Small intestine (tissue), 7 donors: ENCODE measurements around the gene RBM4B. TPM values are rescaled to one million over a fixed set of nuclear protein-coding genes. Genes with fewer than 3 reads are reported as not detected.

Experiments used
- DNase-seq, 2 donors: peaks; one replicate each; pipeline versions ENCODE4 v3.0.0 to v3.0.0-alpha.2; 2013
- FAIRE-seq: peaks from 2 replicates; lab custom pipeline; 2012; peaks lifted over from hg19 to GRCh38; lab: Jason Lieb, UNC
- H3K27ac ChIP-seq, 3 donors: one replicate each; pipeline ENCODE4 v1.5.1; 2013; ENCODE audit warnings: low read length in 2 of 3, mild to moderate bottlenecking in 2 of 3, control low read depth in 1 of 3, inconsistent platforms in 1 of 3, low read depth in 1 of 3, moderate library complexity in 1 of 3
- H3K27me3 ChIP-seq, 3 donors: one replicate each; pipeline ENCODE4 v1.6.1; 2013; ENCODE audit warnings: low read length in 3 of 3, inconsistent platforms in 1 of 3; ENCODE audit not compliant: control insufficient read depth in 3 of 3, insufficient read depth in 3 of 3
- H3K36me3 ChIP-seq, 3 donors: one replicate each; pipeline ENCODE4 v1.6.1; 2013; ENCODE audit warnings: low read length in 3 of 3, inconsistent platforms in 1 of 3, low read depth in 1 of 3, mild to moderate bottlenecking in 1 of 3, moderate library complexity in 1 of 3; ENCODE audit not compliant: control insufficient read depth in 3 of 3, insufficient read depth in 2 of 3
- H3K4me1 ChIP-seq, 3 donors: one replicate each; pipeline ENCODE4 v1.6.1; 2013; ENCODE audit warnings: low read length in 2 of 3, inconsistent platforms in 1 of 3, low read depth in 1 of 3, mild to moderate bottlenecking in 1 of 3, moderate library complexity in 1 of 3; ENCODE audit not compliant: control insufficient read depth in 3 of 3, insufficient read depth in 2 of 3
- H3K4me3 ChIP-seq, 3 donors: one replicate each; pipeline ENCODE4 v1.5.1; 2013; ENCODE audit warnings: low read length in 3 of 3, control low read depth in 1 of 3, inconsistent platforms in 1 of 3, low read depth in 1 of 3, mild to moderate bottlenecking in 1 of 3, moderate library complexity in 1 of 3
- H3K9me3 ChIP-seq, 2 donors: one replicate each; pipeline ENCODE4 v1.6.1; 2013; ENCODE audit warnings: low read depth in 1 of 2, low read length in 1 of 2; ENCODE audit not compliant: control insufficient read depth in 2 of 2, insufficient read depth in 1 of 2
- WGBS, 3 donors: extraction: QIAGEN DNeasy Blood & Tissue Kit; methylation state at CpG; one replicate each; pipeline ENCODE4 v1.1.7; 2013; 5-methylcytosine and 5-hydroxymethylcytosine counted together
- polyA plus RNA-seq, 4 donors: library from polyadenylated mRNA; stranded (reverse) in 3 of 4; unstranded in 1 of 4; fragments of 200-250 nt in 3 of 4; fragments of 120-200 nt in 1 of 4; gene quantifications; one replicate each; pipeline versions ENCODE4 v1.2.1 to v1.2.3, GENCODE V29; 2013
- donor health status: healthy with polysubstance abuse.
- donor health status: control.
- donor health status: control.
- donor health status: Bipolar disorder and iron deficiency.
- donor health status: healthy.

The RBM4B gene
- polyA plus RNA-seq, 4 donors, result 7.0 to 35.9 (median 11.3) TPM

DNA sequence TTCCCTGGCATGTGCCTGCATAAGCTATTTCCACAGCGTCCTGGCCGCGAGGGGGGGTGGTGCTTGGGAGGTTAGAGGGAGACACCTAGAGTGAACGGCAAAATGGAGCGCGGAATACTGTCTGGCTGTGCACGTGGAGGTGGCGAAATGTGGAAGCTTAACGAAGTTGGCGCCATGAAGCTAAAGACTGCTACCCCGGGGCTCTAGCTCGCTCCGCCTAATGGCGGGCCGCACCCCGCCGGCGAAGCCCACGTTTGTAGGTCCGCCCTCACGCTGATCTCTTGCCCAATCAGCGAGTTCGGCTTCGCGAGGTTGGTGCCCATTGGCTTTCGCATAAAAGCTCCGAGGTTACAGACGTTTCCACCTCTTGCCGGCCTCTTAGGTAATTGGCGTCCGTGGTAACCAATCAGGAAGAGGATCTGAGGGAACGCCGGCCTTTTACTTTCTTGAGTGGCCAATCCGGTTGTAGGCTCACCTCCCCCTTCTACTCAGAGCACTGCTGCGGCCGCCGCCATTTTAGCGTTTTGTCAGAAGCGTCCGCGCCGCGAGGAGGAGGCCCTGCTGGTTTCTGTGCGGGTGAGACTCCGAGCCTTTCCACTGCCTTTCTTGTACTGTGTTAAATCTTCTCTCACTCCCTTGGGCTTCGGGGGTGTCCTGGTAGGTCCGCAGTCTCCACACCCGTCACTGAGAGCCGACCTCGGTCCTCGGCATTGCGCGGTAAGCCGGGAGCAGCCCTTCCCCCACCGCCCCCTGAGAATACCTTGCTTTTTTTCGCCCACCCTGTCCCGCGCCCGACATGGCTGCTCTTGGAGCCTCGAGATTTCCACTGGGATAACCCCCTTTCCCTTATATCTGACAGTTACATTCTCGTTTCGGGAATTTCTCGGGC lies 39.3 kb downstream of the RBM4B start, which contains the start of gene RBM4:
TSS of gene RBM4 (plus strand) at position 527 of the 889 bp plus-strand sequence. CDS start 1,009 bp downstream, outside the sequence.
- Histone ChIP-seq H3K27me3 (no peaks in the 10 kb centered on the region), H3K9me3 (no peaks in the 10 kb centered on the region), H3K4me3 (peak within 1 kb of the TSS; percentile 79 to 82 (median 81)), H3K4me1 (peaks cover 9 to 33% (median 30%) of the 10 kb centered on the region in 3 donors), H3K27ac (peak within 1 kb of the TSS; percentile 79 to 98 (median 90)), H3K36me3 (peaks cover 5 to 33% (median 17%) of the 10 kb centered on the region in 3 donors)
- 0 to 1% (median 0%) methylated on average over 62 to 63 of the region's 63 CpGs for WGBS, 3 donors
- peak; percentile 100 for DNase-seq
- FAIRE-seq, result no peak

DNA sequence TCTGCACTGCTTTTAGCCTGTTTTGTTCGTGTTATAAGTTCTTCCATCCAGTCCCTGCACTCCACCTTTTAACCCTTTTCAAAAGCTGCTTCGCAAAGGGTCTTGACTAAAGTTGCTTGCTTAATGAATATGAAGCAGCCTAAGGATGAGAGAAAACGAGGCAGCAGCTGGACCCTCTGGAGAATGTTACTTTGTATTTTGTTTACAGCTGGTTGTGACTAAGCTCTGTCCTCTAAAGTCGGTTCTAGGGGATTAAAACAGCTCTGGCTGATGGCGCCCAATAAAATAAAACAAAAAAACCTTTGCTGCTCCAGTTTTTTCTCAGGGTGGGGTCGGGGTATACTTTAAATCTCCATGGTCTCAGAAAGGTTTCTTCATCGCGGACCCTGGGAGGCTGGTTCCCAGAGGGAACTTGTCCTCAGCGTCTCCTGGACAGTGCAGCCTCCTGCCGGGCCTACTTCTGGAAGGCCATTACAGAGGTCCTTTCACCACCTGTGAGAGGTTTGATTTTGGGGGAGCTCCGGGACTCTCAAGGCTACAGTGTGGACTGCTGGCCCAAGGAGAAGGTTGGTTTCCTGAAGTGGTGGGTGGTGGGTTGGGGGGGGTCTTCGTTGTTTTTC lies 40.0 kb downstream of the RBM4B start:
- WGBS, 3 donors, result 41 to 51% (median 43%) methylated on average over 12 of the region's 12 CpGs
- H3K36me3 ChIP-seq, result peaks cover 5 to 35% (median 13%) of the 10 kb centered on the region in 3 donors
- H3K27ac ChIP-seq, result peak overlapping the region; percentile 34 to 87 (median 73)
- H3K27me3 ChIP-seq, result no peaks in the 10 kb centered on the region
- DNase-seq (no peak), FAIRE-seq (no peak)
- peak overlapping the region in 2 of 3 donors; percentile 40 to 81 for H3K4me3 ChIP-seq
- no peaks in the 10 kb centered on the region for H3K9me3 ChIP-seq
- H3K4me1 ChIP-seq, result peaks cover 9 to 30% (median 26%) of the 10 kb centered on the region in 3 donors

DNA sequence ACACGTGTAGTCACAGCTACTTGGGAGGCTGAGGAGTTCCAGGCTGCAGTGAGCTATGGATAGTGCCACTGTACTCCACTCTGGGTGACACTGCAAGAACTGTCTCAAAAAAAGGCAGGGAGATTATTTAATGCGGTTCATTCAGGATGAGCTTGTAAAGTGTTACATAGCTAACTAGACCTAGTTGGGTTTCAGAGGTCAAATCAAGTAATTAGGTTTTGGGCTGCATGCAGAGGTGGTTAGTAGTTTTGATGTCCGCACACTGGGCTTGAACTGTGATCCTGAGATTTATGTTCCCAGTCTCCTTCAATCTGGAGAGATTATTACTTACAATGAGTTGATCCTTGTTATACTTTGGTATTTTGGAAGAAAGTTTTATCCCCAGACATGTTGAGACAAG lies 41.3 kb downstream of the RBM4B start:
- Histone ChIP-seq H3K4me3 (no peak overlapping the region), H3K4me1 (peaks cover 9 to 22% (median 20%) of the 10 kb centered on the region in 3 donors), H3K9me3 (no peaks in the 10 kb centered on the region), H3K36me3 (peaks cover 5 to 40% (median 9%) of the 10 kb centered on the region in 3 donors), H3K27me3 (no peaks in the 10 kb centered on the region), H3K27ac (no peak overlapping the region)
- FAIRE-seq (no peak), DNase-seq (no peak)
- WGBS, 3 donors, result 63 to 82% (median 81%) methylated on average over 3 of the region's 3 CpGs

DNA sequence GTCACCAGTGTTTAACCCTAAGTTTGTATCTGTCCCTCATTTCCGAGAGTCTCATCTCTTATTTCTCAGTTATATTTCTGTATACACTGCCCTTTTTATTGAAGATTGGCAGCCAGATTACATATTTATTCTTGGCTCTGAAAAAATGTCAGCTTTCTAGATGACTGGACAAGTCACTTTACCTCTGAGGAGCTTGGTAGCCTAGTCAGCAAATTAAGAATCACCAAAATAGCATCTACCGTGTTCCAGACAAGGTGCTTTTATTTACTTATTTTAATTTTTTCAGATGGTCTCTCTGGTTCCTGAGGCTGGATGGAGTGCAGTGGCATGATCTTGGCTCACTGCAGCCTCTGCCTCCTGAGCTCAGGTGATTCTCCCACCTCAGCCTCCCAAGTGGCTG lies 44.7 kb downstream of the RBM4B start:
- no peak overlapping the region for H3K27ac ChIP-seq
- H3K4me1 ChIP-seq, result peaks cover 4 to 8% (median 4%) of the 10 kb centered on the region in 3 donors
- 86 to 90% (median 87%) methylated on average over 2 of the region's 2 CpGs for WGBS, 3 donors
- no peaks in the 10 kb centered on the region for H3K9me3 ChIP-seq
- no peaks in the 10 kb centered on the region for H3K27me3 ChIP-seq
- H3K36me3 ChIP-seq, result peaks cover 3 to 57% (median 12%) of the 10 kb centered on the region in 3 donors
- DNase-seq (no peak), FAIRE-seq (no peak)
- H3K4me3 ChIP-seq, result no peak overlapping the region

DNA sequence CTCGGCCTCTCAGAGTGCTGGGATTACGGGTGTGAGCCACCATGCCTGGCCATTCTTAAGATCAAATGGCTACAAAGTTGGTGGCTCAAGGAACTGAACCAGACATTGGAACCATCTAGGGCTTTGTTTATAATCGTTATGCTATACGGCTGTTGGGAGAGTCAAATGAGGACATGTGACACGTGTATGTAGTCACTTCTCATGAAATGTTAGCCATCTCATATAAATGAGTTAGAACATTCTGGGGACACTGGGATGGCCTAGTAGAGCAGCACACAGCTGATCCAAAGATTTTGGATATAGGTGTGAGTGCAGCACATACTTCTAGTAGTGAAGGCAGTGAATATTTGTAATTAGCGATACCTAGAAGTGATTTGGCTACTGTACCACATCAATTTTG lies 45.8 kb downstream of the RBM4B start:
- no peak for FAIRE-seq
- 84 to 86% (median 85%) methylated on average over 6 of the region's 6 CpGs for WGBS, 3 donors
- Histone ChIP-seq H3K36me3 (peaks cover 5 to 62% (median 17%) of the 10 kb centered on the region in 3 donors), H3K27ac (no peak overlapping the region), H3K4me1 (no peaks in the 10 kb centered on the region), H3K4me3 (no peak overlapping the region), H3K27me3 (no peaks in the 10 kb centered on the region), H3K9me3 (no peaks in the 10 kb centered on the region)
- DNase-seq, result no peak

DNA sequence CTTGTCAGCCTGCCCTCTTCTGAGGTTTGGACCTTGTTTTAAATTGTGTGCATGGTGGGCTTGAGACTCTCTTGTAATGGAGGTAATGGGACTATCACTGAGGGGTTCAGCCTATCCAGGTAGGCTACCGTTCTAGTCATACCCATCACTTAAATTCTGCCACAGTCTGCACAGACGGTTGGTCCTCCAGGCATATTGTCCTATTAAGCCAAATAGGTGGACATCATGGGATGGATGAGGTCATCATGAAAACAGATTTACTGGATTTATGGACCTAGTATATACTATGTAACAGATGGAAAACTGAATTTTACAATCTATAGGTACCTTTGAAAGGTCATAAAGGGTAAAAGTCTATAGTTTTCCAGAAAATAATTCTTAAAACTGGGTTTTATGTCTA lies 48.3 kb downstream of the RBM4B start:
- H3K9me3 ChIP-seq, result no peaks in the 10 kb centered on the region
- no peaks in the 10 kb centered on the region for H3K27me3 ChIP-seq
- 78 to 87% (median 82%) methylated on average over 2 of the region's 2 CpGs for WGBS, 3 donors
- H3K4me3 ChIP-seq, result no peak overlapping the region
- no peak for DNase-seq
- H3K27ac ChIP-seq, result no peak overlapping the region
- no peaks in the 10 kb centered on the region for H3K4me1 ChIP-seq
- peaks cover 22 to 72% (median 30%) of the 10 kb centered on the region in 3 donors for H3K36me3 ChIP-seq
- no peak for FAIRE-seq

DNA sequence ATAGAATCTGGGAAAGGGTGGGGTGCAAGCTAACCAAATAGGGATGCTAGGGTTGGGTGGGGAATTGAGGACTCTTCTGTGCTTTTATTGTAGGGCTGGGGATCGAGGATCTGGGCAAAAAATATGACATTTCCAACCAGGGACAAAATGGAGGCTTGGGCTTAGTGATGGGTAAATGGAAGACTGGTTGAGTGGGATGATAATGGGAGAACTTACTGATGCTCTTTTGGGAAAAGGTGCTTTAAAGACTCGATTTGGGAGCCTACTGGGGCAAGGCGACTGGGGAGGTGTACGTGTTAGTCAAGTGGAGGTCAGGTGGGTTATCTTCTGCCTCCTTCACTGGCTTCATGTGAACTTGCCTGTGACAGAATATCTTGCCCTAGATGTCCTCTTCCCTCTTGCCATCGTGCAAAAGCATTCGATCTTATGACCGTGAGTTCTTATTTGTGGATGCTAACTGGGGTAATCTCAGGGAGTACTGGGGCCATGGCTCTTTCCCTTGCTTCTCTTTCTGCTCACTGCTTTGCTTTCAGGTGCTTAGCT lies 49.6 kb downstream of the RBM4B start:
- DNase-seq (no peak), FAIRE-seq (no peak)
- Histone ChIP-seq H3K36me3 (peaks cover 22 to 73% (median 33%) of the 10 kb centered on the region in 3 donors), H3K27ac (no peak overlapping the region), H3K27me3 (no peaks in the 10 kb centered on the region), H3K4me3 (no peak overlapping the region), H3K4me1 (peaks cover 0 to 1% (median 0%) of the 10 kb centered on the region in 3 donors), H3K9me3 (no peaks in the 10 kb centered on the region)
- WGBS, 3 donors, result 89 to 91% (median 90%) methylated on average over 7 of the region's 7 CpGs

DNA sequence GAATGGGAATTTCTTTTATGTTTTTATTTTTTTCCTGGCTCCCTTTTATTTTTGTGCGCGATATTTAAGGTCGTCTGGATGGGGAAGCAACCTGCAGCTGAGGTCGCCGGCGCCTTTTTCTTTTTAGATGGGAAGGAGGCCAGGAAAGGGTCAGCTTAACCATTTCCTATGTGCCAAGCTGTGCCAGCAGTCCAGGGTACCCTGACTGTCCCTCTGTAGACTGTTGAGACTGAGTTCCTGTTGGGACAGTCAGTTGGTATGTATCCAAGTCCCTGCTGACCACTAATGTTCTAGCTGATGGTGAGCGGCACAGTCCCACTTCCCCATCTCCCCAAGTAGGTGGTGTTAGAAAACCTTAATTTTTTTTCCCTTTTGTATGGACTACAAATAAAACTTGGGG lies 50.8 kb downstream of the RBM4B start:
- Histone ChIP-seq H3K27ac (no peak overlapping the region), H3K36me3 (peaks cover 22 to 73% (median 33%) of the 10 kb centered on the region in 3 donors), H3K27me3 (no peaks in the 10 kb centered on the region), H3K4me1 (peaks cover 0 to 6% (median 0%) of the 10 kb centered on the region in 3 donors), H3K4me3 (no peak overlapping the region), H3K9me3 (no peaks in the 10 kb centered on the region)
- no peak for DNase-seq
- no peak for FAIRE-seq
- WGBS, 3 donors, result 85 to 93% (median 92%) methylated on average over 7 of the region's 7 CpGs
